ACHN (cell line): ENCODE results near the gene CLRN2.
"Not testable (repeated sequence)": the region's sequence is repeated elsewhere in the genome, so short reads cannot be mapped to it uniquely, and the experiment has no call there.

ENCODE experiments used
- DNase-seq: peaks from one replicate; pipeline ENCODE4 v3.0.0-alpha.2; 2015
- in situ Hi-C: cut with HindIII; loops from 2 replicates; pipeline ENCODE4 v1.10.0; 2017; ENCODE audit warnings: low sequenced_read_pairs, low pct_ligation_motif_present, low pct_unique_long_range_greater_than_20kb

CLRN2 gene

DNA sequence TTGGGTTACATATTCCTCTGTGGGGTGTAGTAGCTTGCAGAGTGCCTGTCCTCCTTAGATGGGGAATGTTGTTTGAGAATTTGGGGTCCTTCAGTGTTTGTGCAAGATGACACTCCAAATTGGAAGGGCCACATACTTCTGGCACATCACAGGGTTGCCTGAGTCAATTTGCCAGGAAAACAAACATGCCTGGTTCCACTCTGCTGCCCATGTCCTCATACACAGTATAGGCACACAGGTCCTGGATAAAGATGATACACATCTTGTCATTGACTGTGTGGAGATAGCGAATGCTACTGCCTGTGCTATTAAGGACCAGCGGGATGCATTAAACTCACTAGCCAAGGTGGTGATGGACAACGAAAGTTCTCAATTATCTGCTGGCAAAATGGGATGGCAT lies 50.9 kb downstream of the CLRN2 start:
- in situ Hi-C loops, result no loop called here
- no peak for DNase-seq

DNA sequence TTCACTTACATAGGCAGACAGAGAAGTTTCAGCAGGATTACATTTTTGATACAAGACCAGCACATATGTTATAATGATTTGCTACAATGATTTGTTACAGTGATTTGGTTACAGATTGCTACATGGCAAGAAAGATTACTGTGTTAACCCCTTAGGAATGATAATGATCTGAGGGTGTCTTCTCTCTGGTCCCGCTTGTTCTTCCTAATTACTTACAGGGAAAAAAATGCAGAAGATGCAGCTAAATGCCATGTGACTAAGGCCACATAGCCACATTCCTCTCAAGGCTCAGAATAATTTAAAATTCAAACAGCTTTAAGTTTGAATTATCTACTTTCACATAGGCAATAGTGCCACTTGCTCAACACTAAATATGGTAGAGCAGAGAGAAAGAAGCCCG lies 52.3 kb downstream of the CLRN2 start:
- in situ Hi-C loops, result no loop called here
- no peak for DNase-seq

DNA sequence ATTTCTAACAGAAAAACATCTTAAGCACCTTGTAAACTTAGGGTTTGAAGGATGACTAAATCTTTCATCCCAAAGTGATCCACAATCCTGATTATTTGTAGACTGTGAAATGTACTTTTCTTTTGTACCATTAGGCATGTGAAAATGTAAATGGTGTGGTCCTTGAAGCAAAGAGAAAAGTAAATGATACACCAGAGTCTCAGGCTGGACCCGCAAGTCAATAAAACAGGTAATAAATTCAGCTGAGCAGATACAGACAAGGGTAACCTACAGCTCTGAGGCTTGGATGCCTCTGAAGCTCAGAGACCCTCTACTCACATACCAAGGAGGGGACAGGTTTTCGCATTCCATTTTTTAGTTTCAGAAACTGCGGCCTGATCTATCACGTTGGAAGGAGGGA lies 59.2 kb downstream of the CLRN2 start:
- in situ Hi-C loops, result no loop called here
- no peak for DNase-seq

DNA sequence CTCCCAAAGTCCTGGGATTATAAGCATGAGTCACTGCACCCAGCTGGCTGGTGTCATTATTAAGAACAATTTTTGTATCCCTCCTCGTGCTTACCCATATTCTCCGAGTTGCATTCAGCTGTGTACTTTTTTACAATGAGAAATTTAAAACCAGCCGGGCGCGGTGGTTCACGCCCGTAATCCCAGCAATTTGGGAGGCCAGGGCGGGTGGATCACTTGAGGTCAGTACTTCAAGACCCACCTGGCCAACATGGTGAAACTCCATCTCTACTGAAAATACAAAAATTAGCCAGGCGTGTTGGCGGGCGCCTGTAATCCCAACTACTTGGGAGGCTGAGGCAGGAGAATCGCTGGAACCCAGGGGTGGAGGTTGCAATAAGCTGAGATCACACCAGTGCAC lies 60.2 kb downstream of the CLRN2 start:
- DNase-seq, in situ Hi-C loops: not testable (repeated sequence)
